CD1c-positive myeloid dendritic cell (primary cell): Measurements from ENCODE around the gene PNP.
"Not testable (repeated sequence)": the region's sequence is repeated elsewhere in the genome, so short reads cannot be mapped to it uniquely, and the experiment has no call there.

Source experiments
- DNase-seq: peaks from one replicate; pipeline ENCODE4 v3.0.0-alpha.2; 2016; ENCODE audit errors: extremely low spot score

Gene PNP

DNA sequence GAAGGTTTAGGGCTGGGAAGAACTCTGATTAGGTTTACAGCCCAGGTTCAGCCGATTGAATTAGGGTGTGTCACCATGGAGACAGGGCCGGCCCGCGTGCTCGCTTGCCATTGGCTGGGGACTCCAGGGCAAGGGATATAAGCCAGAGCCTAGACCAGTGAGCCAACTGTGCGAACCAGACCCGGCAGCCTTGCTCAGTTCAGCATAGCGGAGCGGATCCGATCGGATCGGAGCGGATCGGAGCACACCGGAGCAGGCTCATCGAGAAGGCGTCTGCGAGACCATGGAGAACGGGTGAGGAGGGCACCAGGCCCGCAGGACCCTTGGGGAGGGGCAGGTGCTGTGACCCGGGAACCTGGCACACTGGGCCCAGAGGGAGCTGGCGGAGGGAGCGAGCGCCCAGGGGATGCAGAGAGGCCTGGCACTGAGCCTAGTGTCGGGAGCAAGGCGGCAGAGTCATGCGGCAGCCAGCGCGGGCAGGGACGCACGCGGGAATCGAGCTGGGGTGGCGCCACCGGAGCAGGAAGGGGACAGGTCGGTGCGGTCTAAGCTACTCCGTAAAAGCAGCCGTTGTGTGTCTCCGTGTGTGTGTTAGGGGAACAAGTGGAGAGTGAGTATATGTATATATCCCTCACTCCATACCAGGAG is at the start of gene PNP:
PNP (plus strand) TSS at position 165 of the 648 bp plus-strand sequence; CDS start at position 284, 119 bp downstream.
- DNase-seq, result peak; percentile 92

DNA sequence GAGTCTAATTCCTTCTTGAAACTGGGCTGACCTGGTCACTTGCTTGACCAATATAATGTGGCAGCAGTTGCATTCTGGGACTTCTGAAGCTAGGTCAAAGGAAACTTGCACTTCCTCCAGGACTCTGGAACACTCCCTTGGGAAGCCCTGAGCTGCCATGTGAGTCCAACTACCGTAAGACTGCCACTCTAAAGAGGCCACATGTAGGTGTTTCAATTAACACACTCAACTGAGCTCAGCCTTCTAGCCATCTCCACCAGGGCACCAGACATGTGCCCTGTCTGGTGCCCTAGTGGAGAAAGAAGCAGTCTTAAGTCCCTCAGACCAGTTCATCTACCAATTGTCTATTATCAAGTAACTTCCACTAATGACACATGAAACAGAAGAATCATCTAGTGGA is 49.8 kb upstream of the PNP start:
- DNase-seq, result no peak

DNA sequence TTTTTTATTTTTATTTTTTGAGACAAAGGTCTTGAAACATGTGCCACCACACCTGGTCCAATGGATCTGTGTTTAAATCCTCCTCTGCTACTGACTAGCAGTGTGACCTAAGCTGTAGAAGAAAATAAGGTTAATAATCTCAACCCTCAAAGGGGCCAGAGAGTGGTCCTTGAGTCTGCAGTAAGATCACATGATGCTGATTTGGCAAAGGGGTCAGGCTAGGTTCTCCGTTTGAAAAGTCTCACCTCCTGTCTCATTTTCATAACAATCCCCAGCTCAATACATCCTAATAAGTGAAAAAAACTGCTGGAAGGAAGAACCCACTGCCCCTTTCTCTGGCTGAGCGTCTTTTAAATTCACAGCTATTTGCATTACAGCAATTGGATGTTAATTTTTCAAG is 47.9 kb upstream of the PNP start:
- DNase-seq, result no peak

DNA sequence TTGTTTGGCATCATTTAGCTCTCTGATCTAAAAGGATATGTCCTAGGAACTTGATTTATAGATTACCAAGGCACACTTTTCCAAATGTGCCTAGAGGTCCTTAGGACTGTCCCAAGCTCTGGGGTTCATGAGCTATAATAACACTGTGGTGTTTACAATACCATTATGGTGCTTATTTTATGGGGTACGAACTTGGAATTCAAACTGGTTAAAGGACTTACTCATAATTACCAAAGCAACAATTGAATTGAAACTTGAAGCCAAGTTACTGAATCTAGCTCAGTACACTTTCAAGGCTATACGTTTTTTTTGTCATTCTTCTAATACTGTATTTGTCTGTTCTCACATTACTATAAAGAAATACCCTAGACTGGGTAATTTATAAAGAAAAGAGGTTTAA is 46.3 kb upstream of the PNP start:
- DNase-seq, result no peak

DNA sequence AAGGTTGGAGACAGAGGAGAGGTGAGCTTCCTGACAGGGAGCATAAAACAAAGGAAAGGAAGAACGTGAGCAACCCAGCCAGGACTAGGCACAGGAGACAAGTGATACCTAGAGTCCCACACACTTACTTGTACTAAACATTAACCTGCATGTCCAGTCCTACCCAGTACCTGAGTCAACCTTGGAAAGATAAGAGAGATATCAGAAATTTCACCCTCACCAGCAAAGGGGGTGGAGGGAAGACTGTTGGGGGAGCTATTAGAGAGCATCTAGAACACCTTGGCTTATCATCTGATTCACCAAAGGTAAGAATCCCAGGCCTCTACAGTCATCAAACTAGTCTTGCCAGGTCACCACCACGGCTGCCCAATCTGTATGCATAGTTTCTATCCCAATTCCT is 44.4 kb upstream of the PNP start:
- no peak for DNase-seq

DNA sequence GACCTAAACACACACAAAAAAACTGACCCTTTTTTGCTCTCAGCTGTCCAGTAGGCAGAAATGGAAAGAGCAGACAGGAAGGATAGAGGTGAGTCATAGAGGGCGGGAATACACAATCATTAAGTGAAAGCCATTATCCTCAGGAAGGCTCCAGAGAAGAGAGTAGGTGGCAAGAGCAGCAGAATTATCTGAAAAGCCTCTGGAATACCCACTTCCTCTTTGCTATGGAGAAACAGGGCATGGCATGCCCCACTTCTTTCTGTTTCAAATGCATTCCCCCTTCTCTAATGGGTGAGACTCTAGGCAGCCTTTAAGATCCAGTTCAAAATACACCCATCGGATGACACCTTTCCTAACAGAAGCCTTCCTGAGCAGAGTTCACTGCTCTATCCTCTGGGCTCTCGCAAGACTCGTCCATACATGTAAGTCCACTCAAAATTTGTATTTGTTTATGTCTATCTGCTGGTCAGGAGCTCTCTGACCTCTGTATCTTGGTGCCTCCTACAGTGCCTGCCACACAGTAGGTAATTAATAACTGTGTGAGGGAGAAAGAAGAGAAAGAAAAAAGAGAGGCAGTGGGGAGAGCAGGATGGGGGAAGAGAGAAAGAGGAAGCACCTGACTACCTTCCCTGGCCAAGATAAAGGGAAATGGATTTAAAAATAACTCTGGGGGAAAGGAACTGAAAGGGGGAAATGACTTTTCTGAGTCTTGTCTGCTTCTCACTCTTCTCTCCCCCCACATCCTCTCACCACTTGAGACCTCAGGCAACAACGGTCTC is 41.8 kb upstream of the PNP start:
- DNase-seq, result peak; percentile 86

DNA sequence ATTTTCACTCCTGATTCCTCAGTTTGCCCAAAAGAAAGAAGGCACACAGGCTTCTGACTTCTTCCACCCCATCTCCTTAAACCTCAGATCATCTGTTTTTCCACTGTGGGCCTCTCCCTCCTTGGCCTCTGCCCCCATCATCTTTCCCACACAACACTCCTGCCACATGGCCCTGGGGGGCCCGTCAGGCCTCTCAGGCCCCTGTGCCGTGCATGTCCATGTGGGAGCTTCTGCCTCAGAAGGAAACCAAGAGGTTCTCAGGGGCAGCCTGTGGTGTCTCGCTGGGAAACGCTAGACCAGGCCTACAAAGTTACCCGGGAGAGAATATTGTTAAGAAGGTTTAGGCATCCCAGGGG is 41.2 kb upstream of the PNP start:
- DNase-seq, result no peak

DNA sequence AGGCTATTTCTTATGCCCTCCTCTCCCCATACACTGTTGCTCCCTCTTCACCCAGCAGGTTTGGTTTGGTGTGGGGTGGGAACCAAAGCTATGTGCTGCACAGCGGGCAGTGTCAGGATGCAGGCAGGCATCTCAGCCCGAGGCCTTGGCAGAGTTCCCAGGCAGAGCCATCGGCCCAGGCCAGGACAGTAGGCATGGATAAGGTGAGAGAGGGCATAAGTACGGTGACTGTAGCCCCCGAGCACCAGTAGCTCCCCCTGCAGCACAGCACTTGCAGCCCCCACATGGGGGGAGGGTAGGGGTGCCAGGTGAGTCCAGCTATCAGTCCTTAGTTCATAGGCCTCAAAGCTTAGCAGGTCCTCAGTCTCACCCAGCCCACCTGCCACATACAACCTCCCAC is 40.4 kb upstream of the PNP start:
- DNase-seq, result no peak

DNA sequence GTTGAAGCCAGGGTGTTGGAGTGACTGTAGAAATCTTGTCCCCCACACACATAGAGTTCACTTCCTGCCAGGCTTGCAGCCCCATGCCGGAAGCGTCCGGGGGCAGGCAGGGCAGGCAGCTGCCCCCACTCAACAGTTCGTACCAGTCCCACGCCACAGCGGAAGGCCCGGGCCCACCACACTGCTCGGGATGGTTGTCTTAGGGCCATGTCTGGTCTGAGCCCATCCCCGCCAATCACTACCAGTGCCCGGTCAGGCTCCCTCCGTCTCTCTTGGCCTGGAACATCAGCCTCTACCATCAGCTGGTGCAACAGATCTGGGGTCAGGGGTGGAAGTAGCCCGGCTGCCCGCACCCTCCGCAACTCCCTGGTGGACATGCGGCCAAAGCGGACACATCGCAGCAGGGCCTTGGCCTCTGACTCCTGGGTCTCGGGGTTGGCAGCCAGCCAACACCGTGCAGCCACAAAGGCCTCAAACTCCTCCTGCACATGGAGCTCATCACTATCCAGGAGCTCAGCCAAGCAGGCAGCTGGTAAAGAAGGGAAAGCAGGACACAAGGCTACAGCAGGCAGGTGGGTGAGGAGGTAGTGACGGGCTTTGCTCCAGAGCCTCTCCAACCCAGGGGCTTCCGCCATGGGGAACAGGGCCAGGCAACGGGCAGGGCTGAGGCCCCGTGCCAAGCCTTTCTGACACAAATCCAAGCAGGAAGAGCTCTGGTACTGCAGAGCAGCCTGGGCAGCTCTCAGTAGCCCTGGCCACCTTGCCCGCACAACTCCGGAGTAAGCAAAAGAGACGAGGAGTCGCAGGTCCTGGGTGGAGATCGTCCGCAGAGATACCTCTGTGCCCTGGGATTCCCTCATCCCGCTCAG is 39.2 kb upstream of the PNP start:
- no peak for DNase-seq

DNA sequence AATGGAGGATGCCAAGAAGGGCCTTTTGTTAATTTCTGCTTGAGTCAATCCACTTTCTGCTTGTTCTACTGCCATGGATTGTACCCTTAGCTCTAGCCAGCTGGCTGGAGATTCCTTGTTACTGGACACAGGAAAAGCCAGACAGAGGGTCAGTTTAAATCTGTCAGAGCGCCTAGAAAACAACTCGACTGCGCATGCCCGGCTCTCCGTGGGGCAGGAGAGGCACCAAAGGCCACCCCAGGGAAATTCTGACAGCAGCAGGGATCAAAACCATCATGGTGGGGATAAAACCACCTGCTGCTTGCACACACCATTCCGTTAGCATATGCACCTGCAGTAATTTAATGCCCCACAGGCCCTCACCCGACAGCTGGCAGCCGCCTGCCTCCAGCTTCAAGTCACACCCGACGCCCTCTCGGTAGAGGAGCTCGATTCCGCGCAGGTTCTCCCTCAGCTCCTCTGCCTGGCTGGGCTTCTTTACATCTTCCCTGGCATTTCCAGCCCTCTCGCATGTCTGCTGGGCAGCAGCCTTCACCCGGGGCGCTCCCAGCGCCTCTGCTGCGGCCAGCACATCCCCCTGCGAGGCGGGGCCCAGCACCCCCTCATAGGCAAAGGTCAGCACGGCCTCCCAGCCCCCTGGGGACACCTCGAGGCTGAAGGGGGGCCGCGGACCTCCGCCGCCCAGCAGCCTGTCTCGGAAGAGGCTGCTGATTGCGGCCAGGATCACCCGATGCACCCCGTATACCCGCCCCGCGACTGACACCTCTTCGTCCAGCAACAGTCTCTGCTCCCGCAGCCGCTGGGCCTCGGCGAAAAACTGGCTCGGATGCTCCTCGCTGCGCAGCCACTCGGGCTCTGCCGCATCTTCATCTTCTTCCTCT is 34.3 kb upstream of the PNP start:
- DNase-seq, result no peak

DNA sequence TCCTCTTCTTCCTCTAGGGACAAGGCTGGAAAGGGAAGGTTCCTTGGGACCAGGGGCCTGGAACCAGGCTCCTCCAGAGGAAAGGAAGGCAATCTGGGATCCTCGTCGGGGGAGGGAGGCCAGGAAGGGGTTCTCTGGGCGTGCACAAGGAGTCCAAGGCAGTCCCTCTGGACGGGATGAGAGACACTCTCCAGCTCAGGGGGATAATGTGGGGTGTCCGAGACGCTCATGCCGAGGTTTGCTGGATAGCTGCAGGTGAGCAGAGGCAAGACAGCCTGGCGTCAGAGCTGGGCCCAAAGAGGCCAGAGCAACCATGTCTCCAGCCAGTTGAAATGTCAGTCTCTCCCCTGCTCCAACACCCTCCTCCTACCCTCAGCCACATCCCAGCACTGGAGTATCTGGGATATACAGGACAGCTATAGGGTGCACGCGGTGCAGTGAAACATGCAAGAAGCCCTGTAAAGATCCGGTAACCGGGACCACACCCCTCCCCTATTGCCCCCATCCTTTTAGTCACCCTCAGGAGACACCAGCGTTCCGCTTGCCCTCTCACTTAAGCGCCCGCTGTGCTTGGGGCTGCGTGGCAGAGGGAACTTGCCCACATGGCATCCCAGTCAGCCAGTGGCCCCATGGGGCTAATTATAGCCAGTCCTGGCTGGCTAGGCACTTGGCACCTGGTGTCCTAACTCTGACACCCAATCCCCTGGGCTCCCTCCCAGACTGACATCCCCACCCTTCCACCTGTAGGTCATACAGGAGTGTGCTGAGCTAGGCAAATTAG is 33.4 kb upstream of the PNP start, which contains the start of gene KLHL33:
KLHL33 (minus strand) TSS at position 585 of the 781 bp plus-strand sequence; CDS start at position 230, 355 bp downstream.
- DNase-seq, result no peak

DNA sequence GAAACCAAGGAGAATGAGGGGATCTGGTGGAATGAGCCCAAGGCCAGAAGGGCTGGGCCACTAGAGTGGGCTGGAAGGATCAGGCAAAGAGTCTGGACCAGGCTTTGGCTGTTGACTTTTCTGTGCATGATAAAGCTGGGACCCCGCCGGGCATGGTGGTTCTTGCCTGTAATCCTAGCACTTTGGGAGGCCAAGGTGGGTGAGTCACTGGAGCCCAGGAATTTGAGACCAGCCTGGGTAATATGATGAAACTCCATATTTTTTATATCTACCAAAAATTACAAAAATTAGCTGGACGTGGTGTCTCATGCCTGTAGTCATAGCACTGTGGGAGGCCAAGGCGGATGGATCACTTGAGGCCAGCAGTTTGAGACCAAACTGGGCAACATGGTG is 32.8 kb upstream of the PNP start:
- no peak for DNase-seq

DNA sequence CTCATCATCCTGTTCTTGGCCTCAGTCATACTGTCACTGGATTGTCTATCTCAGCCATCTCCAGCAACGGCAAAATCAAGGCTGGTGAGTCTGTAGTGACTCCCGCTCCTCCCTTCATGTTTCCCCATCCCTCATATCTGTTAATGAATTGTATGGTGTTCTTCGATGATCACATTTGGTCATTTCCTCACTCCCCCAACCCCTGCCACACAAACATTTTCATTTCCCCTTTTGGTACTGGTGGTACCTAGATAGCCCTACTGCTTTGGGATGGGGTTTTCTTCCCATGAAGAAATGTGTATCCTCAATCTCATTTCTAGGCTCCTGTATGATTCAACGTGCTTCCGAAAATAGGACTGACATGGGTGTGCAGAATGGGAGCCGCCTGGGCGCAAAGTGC is 30.5 kb upstream of the PNP start:
- peak; percentile 28 for DNase-seq

DNA sequence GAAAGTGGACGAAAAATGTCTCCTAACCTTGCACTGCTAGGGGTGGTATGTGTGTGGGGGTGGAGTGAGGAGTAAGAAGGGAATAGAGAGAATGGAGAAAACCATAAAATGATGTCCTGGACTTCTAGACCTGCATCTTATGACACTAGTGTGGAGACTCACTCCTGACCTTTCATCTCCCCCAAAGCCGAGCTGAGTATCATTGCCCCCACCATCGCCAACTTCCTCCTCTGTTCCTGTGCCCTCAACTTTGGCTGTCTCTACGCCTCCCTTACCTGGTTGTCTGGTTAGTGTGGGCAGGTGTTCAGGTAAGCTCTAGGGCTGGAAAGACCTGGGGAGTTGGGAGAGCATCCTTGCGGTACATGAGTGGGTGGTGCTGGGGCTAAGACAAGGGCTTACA is 28.7 kb upstream of the PNP start:
- DNase-seq, result no peak

DNA sequence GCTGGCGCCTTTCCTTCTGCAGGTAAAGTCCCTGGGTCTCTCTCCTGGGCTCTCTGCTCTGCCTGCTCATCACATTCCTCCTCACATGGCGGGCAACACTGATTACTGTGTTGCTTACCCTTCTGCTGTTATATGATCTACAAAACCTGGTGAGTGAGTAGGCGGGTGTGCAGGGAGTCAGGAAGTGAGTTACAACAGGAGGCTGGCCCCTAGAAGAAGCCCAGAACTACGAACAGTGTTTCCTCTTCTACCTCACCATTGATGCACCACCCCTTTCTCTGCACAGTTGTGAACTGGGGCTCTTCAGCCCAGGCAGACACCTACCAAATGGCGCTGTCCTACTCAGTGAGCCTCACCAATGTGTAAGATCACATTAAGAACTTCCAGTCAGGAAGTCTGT is 28.3 kb upstream of the PNP start:
- DNase-seq, result peak; percentile 48

DNA sequence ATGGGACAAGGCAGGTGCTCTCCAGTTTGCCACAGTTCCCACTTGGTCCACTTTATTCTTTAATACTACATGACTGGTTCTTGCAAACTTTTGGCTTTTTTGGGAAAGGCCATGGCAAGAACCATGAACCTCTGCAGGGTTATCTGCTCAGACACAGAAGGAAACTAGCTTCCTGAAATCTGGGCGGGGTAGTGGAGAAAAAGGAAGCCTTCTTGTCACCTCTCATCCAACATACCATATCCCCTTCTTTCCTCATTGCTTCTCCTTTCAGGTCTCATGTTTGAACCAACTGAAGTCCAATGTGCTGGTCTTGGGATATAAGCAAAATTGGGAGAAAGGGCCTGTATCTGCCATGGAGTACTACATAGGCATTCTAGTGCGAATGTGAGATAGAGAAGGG is 27.7 kb upstream of the PNP start:
- peak; percentile 58 for DNase-seq

DNA sequence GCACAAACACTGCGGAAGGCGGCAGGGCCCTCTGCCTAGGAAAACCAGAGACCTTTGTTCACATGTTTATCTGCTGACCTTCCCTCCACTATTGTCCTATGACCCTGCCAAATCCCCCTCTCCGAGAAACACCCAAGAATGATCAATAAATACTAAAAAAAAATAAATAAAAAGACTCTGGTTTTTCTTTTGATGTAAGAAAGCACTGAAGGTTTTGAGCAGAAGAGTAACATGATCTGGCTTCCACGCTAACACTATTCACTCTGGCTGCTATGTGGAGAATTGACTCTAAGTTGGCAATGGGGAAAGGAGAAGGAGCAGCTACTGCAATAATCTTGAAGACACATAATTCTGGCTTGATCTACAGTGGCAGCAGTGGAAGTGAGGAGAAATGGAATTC is 25.6 kb upstream of the PNP start:
- not testable (repeated sequence) for DNase-seq

DNA sequence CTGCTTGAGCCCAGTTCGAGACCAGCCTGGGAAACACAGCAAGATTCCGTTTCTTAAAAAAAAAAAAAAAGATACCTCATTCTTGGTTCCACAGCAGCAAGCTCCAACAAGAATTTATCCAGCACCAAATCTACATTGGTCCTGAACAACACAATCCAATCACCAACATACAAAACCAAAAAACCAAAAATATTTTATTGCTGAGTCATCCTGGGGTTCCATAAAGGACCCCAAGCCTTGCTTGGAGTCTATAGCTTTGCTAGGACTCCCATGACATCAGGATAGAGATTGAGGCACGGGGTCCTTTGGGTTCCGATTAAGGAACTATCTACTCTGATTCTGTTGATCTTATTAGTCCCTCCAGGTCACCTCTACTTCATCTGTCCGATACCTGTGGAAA is 22.3 kb upstream of the PNP start:
- DNase-seq, result no peak

DNA sequence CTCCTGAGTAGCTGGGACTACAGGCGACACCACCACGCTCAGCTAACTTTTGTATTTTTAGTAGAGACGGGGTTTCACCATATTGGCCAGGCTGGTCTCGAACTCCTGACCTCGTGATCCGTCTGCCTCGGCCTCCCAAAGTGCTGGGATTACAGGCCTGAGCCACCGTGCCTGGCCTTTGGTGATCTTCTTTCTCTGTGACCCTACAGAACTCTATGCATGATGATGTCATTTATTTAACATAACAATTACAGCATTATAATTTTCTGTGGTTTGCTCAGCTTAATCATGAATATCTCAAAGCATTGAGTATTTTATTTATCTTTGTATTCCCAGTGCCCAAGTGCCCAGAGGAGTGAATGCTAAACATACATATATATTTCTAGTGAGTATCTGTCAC is 16.4 kb upstream of the PNP start:
- DNase-seq, result not testable (repeated sequence)

DNA sequence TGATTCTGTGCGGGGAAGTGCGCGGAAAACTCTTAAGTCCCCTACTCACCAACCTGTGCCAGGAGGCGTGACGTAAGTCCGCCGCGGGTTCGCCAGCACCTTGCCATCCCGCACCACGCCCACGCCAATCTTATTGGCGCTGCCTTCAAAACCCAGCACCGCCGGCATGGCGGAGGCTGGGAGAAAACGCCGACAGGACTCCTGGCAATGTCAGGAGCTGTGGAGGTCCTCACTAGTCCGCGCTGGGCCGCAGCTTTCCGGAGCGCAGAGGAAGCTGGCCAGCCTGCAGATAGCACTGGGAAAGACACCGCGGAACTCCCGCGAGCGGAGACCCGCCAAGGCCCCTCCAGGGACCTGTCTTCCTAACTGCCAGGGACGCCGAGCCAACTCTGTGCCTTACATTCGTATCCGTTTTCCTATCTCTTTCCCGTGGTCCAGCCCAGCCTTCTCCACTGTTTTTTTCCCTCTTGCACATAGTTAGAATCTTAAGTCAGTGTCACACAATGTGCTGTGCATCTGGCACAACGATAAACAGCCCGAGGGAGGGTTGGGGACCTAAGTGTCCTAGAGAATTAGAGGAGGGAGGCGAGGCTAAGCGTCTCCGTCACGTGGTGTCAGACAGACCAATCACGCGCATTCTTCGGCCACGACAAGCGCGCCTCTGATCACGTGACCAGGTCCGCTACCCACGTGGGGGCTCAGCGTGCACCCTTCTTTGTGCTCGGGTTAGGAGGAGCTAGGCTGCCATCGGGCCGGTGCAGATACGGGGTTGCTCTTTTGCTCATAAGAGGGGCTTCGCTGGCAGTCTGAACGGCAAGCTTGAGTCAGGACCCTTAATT is 14.5 kb upstream of the PNP start, which contains the start of the genes APEX1 and OSGEP:
APEX1 (plus strand) TSS at position 711 of the 839 bp plus-strand sequence. CDS start 420 bp downstream, outside the sequence.
OSGEP (minus strand) TSS at position 297 of the 839 bp plus-strand sequence; CDS start at position 168, 129 bp downstream.
- peak; percentile 100 for DNase-seq
